K562 (cell line): ENCODE measurements around the gene HOXB1. TPM values are rescaled to one million over a fixed set of nuclear protein-coding genes. Genes with fewer than 3 reads are reported as not detected.

Experiments used
- ARID1B ChIP-seq: fragments of 450-650 bp; IDR thresholded peaks from 2 replicates; pipeline ENCODE4 v1.6.1; 2016; ENCODE audit warnings: antibody characterized with exemption, mild to moderate bottlenecking, inconsistent platforms
- C11orf30 ChIP-seq: fragments of 450-650 bp; IDR thresholded peaks from 2 replicates; pipeline ENCODE4 v1.6.1; 2016; ENCODE audit warnings: low read depth, mild to moderate bottlenecking
- CXXC5 ChIP-seq: fragments of 250-450 bp; sonication (Bioruptor Pico); IDR thresholded peaks from 2 replicates; pipeline ENCODE4 v1.8.0; 2022; ENCODE audit warnings: inconsistent platforms, mild to moderate bottlenecking, moderate library complexity
- EP400 ChIP-seq: fragments of 450-650 bp; IDR thresholded peaks from 2 replicates; pipeline ENCODE4 v1.6.1; 2017; ENCODE audit warnings: antibody characterized with exemption, mild to moderate bottlenecking, moderate library complexity
- FOS ChIP-seq: IDR thresholded peaks from 3 replicates; pipeline ENCODE4 v1.6.1; 2011; ENCODE audit not compliant: insufficient read length; ENCODE audit errors: extremely low read depth
- FOXM1 ChIP-seq, 2 experiments: fragments of 450-650 bp in 1 of 2; sonication (generic) in 1 of 2; formaldehyde crosslinking in 1 of 2; IDR thresholded peaks; 2 replicates each; pipeline versions ENCODE4 v1.6.1 to v1.9.0; 2017 to 2022; ENCODE audit warnings: low read depth in 2 of 2, mild to moderate bottlenecking in 2 of 2, missing genetic modification reagents in 1 of 2, moderate library complexity in 1 of 2
- HNRNPLL ChIP-seq: fragments of 200-400 bp; formaldehyde crosslinking; IDR thresholded peaks from 2 replicates; pipeline ENCODE4 v1.6.1; 2017; ENCODE audit warnings: low read length, low read depth, mild to moderate bottlenecking; ENCODE audit not compliant: poor library complexity, severe bottlenecking
- KDM4B ChIP-seq, 2 experiments: fragments of 450-650 bp in 1 of 2; sonication (generic) in 1 of 2; IDR thresholded peaks; 2 replicates each; pipeline ENCODE4 v1.6.1; 2016 to 2017; ENCODE audit warnings: borderline replicate concordance in 2 of 2, antibody characterized with exemption in 1 of 2, low read depth in 1 of 2, mild to moderate bottlenecking in 1 of 2
- POLR2G ChIP-seq: fragments of 200-400 bp; formaldehyde crosslinking; IDR thresholded peaks from 2 replicates; pipeline ENCODE4 v1.6.1; 2017; ENCODE audit warnings: low read depth, mild to moderate bottlenecking, antibody characterized with exemption, low read length, moderate library complexity
- RCOR1 ChIP-seq, 2 experiments: IDR thresholded peaks; 2 replicates each; pipeline ENCODE4 v1.6.1; 2012; ENCODE audit warnings: low read depth in 2 of 2, low read length in 2 of 2, borderline replicate concordance in 1 of 2, improper control_type of control experiment in 1 of 2
- SMAD3 ChIP-seq: fragments of 450-650 bp; formaldehyde crosslinking; conservative IDR thresholded peaks from 2 replicates; pipeline ENCODE4 v1.4.0; 2020; ENCODE audit warnings: mild to moderate bottlenecking
- SNIP1 ChIP-seq: fragments of 450-650 bp; IDR thresholded peaks from 2 replicates; pipeline ENCODE4 v1.7.1; 2017; ENCODE audit warnings: low read depth, mild to moderate bottlenecking
- STAT5A ChIP-seq: IDR thresholded peaks from 2 replicates; pipeline ENCODE4 v1.6.1; 2012; ENCODE audit warnings: low read length, inconsistent platforms, borderline replicate concordance
- YBX1 ChIP-seq: fragments of 450-650 bp; IDR thresholded peaks from 2 replicates; pipeline ENCODE4 v1.7.1; 2016; ENCODE audit warnings: mild to moderate bottlenecking
- ZNF212 ChIP-seq: fragments of 450-650 bp; formaldehyde crosslinking; IDR thresholded peaks from 2 replicates; pipeline ENCODE4 v1.4.0; 2020; ENCODE audit warnings: mild to moderate bottlenecking
- ZNF764 ChIP-seq: fragments of 250-450 bp; sonication (Bioruptor Pico); IDR thresholded peaks from 2 replicates; pipeline ENCODE4 v1.4.0; 2020; ENCODE audit warnings: low read depth, mild to moderate bottlenecking, moderate library complexity
- polyA plus RNA-seq, 8 experiments: library from polyadenylated mRNA; depleted of rRNA in 4 of 8; stranded (reverse) in 5 of 8; unstranded in 3 of 8; fragments of >200 nt; fragmentation: Nextera tagmentation in 2 of 8; fragmentation: Illumina TruSeq in 1 of 8; extraction: Ambion mirVana in 2 of 8; extraction: Trizol in 1 of 8; gene quantifications; 2 replicates each; pipeline versions ENCODE4 v1.2.1 to v1.2.3, GENCODE V29; 2011 to 2014; ENCODE audit warnings: inconsistent platforms in 1 of 8, missing spikeins in 1 of 8
- total RNA-seq, 7 experiments: library from RNA; depleted of rRNA in 6 of 7; stranded (reverse); fragments of >200 nt in 6 of 7; fragmentation: Illumina TruSeq in 2 of 7; extraction: Trizol in 2 of 7; gene quantifications; 2 replicates each; pipeline versions ENCODE4 v1.2.1 to v1.2.3, GENCODE V29; 2011 to 2021; ENCODE audit warnings: low replicate concordance in 1 of 7
- TF ChIP-seq, protein P1 (sequence below): IDR thresholded peaks from 2 replicates; pipeline ENCODE4 v1.6.1; 2014; ENCODE audit warnings: antibody characterized with exemption
- TF ChIP-seq, protein P2 (sequence below): fragments of 150-350 bp; conservative IDR thresholded peaks from 2 replicates; pipeline ENCODE4 v1.6.1; 2014; ENCODE audit warnings: low read length
- TF ChIP-seq, protein P3 (sequence below): sonication (generic); formaldehyde crosslinking; IDR thresholded peaks from 2 replicates; pipeline ENCODE4 v1.8.1; 2023; ENCODE audit warnings: mild to moderate bottlenecking, missing genetic modification reagents
- TF ChIP-seq, protein P4 (sequence below), 3 experiments: fragments of 200-800 bp in 1 of 3; sonication (Bioruptor generic) in 1 of 3; sonication (generic) in 1 of 3; formaldehyde crosslinking in 1 of 3; IDR thresholded peaks; 2 replicates each; pipeline versions ENCODE4 v1.6.1 to v1.8.0; 2016 to 2022; ENCODE audit warnings: mild to moderate bottlenecking in 2 of 3, missing compliant biosample characterization in 2 of 3, missing genetic modification characterization in 2 of 3, missing genetic modification reagents in 1 of 3

The HOXB1 gene
- total and polyA plus RNA-seq, 9 of the 15 experiments (the other 6 are each of a cell fraction or from before 2014, with no cell fraction given), result 0.04 TPM; not detected in 8

DNA sequence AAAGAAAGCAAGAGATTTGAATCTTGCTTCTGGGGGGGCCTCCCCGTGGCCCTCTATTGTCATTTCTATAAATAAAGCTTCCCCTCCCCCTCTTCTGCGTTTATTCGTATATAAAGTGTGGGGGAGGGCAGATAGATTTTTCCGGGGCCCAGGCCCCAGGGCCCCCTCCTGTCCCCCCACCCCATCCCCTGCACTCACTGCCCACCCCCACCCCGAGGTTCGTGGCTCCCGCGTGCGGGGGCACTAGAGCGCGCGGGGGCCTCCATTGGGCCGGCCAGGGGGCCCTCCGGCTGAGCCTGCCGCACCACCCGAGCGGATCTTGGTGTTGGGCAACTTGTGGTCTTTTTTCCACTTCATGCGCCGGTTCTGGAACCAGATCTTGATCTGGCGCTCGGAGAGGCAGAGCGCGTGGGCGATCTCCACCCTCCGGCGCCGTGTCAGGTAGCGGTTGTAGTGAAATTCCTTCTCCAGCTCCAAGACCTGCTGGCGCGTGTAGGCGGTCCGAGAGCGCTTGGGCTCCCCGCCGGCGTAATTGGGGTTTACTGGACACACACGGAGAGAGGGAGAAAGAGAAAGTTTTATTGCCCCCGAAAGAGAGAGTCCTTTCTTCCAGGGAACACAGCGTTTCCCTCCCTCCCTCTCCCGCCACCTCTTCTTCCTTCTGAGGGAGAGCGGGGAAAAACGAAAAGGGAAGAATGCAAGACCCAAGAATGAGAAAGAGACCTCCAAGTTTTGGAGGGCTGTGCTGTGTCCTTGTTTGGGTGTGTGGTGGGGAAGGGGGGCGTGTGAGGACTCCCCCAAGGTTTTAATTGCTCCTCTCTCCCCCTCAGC is 45.9 kb upstream of the HOXB1 start (continued):
- TF ChIP-seq CXXC5 (CRISPR knock-in tag), result peak; percentile 57
- TF ChIP-seq YBX1, result no peak
- no peak for TF ChIP-seq FOS
- TF ChIP-seq ZNF764, result no peak
- TF ChIP-seq ZNF212 (CRISPR knock-in tag), result no peak
- no peak for TF ChIP-seq SNIP1
- no peak for TF ChIP-seq FOXM1 (IDR thresholded peaks at IDR 0.05; ENCODE audit: low read depth)
- TF ChIP-seq FOXM1 (CRISPR knock-in tag; IDR thresholded peaks at IDR 0.05; ENCODE audit: low read depth), result no peak
- TF ChIP-seq, protein P1, sequence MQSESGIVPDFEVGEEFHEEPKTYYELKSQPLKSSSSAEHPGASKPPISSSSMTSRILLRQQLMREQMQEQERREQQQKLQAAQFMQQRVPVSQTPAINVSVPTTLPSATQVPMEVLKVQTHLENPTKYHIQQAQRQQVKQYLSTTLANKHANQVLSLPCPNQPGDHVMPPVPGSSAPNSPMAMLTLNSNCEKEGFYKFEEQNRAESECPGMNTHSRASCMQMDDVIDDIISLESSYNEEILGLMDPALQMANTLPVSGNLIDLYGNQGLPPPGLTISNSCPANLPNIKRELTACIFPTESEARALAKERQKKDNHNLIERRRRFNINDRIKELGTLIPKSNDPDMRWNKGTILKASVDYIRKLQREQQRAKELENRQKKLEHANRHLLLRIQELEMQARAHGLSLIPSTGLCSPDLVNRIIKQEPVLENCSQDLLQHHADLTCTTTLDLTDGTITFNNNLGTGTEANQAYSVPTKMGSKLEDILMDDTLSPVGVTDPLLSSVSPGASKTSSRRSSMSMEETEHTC, result no peak
- TF ChIP-seq RCOR1 (IDR thresholded peaks at IDR 0.05; ENCODE audit: borderline replicate concordance in 1 of 2, low read depth in 2 of 2, low read length in 2 of 2), result no peak; a peak in 1 of 4 replicates
- no peak for TF ChIP-seq STAT5A
- TF ChIP-seq, protein P2, sequence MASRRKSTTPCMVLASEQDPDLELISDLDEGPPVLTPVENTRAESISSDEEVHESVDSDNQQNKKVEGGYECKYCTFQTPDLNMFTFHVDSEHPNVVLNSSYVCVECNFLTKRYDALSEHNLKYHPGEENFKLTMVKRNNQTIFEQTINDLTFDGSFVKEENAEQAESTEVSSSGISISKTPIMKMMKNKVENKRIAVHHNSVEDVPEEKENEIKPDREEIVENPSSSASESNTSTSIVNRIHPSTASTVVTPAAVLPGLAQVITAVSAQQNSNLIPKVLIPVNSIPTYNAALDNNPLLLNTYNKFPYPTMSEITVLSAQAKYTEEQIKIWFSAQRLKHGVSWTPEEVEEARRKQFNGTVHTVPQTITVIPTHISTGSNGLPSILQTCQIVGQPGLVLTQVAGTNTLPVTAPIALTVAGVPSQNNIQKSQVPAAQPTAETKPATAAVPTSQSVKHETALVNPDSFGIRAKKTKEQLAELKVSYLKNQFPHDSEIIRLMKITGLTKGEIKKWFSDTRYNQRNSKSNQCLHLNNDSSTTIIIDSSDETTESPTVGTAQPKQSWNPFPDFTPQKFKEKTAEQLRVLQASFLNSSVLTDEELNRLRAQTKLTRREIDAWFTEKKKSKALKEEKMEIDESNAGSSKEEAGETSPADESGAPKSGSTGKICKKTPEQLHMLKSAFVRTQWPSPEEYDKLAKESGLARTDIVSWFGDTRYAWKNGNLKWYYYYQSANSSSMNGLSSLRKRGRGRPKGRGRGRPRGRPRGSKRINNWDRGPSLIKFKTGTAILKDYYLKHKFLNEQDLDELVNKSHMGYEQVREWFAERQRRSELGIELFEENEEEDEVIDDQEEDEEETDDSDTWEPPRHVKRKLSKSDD, result no peak
- no peak for TF ChIP-seq SMAD3 (CRISPR knock-in tag)
- no peak for TF ChIP-seq HNRNPLL
- TF ChIP-seq ARID1B, result 0 out of 2 replicates have a peak, but pooled peaks have one; percentile 6
- TF ChIP-seq, protein P3, sequence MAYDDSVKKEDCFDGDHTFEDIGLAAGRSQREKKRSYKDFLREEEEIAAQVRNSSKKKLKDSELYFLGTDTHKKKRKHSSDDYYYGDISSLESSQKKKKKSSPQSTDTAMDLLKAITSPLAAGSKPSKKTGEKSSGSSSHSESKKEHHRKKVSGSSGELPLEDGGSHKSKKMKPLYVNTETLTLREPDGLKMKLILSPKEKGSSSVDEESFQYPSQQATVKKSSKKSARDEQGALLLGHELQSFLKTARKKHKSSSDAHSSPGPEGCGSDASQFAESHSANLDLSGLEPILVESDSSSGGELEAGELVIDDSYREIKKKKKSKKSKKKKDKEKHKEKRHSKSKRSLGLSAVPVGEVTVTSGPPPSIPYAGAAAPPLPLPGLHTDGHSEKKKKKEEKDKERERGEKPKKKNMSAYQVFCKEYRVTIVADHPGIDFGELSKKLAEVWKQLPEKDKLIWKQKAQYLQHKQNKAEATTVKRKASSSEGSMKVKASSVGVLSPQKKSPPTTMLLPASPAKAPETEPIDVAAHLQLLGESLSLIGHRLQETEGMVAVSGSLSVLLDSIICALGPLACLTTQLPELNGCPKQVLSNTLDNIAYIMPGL (CRISPR knock-in tag), result no peak
- no peak for TF ChIP-seq KDM4B (IDR thresholded peaks at IDR 0.05; ENCODE audit: borderline replicate concordance in 2 of 2, low read depth in 1 of 2)
- TF ChIP-seq, protein P4, sequence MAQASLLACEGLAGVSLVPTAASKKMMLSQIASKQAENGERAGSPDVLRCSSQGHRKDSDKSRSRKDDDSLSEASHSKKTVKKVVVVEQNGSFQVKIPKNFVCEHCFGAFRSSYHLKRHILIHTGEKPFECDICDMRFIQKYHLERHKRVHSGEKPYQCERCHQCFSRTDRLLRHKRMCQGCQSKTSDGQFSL (CRISPR knock-in tag; IDR thresholded peaks at IDR 0.05), result 0 out of 2 replicates have a peak, but pooled peaks have one; percentile 36
- TF ChIP-seq, protein P4 (tag; IDR thresholded peaks at IDR 0.05), result no peak
- TF ChIP-seq C11orf30, result no peak
- peak; percentile 28; the same call in 1 of the 2 replicates for TF ChIP-seq EP400
- TF ChIP-seq POLR2G, result peak; percentile 77
